Cardiac fibroblast (primary cell): ENCODE data around the gene SPSB1.

ENCODE experiments used
- DNase-seq, 2 donors: peaks; one replicate each; pipeline versions ENCODE4 v3.0.0 to v3.0.0-alpha.2; 2010; ENCODE audit warnings: low read depth in 2 of 2
- H3K4me3 ChIP-seq, 2 donors: replicated peaks in 1 of 2; 1 replicate in 1 of 2; 2 replicates in 1 of 2; pipeline ENCODE4 v1.5.1; 2011; ENCODE audit warnings: low read depth in 2 of 2, low read length in 2 of 2, mild to moderate bottlenecking in 2 of 2, moderate library complexity in 1 of 2
- CTCF ChIP-seq: IDR thresholded peaks from one replicate; pipeline ENCODE4 v1.5.1; 2011; ENCODE audit warnings: low read depth, mild to moderate bottlenecking, low read length, inconsistent platforms

The SPSB1 gene

GRCh38 chr1:9331016-9331415, 38.3 kb downstream of the SPSB1 start:
- no peak overlapping the region for H3K4me3 ChIP-seq
- DNase-seq, result no peak
- TF ChIP-seq CTCF, result no peak

- no peak overlapping the region for H3K4me3 ChIP-seq
- peak in 1 of 2 donors; percentile 21 for DNase-seq
- TF ChIP-seq CTCF, result no peak
These were observed 39.1 kb downstream of the SPSB1 start for GRCh38 chr1:9331558-9332346.

- no peak for TF ChIP-seq CTCF
- H3K4me3 ChIP-seq, result no peak overlapping the region
- DNase-seq, result no peak
These were observed 39.9 kb downstream of the SPSB1 start for GRCh38 chr1:9332513-9333143.

- TF ChIP-seq CTCF, result no peak
- no peak overlapping the region for H3K4me3 ChIP-seq
- DNase-seq, result peak in 1 of 2 donors; percentile 21
These were observed 45.9 kb downstream of the SPSB1 start for GRCh38 chr1:9338397-9339246.

GRCh38 chr1:9340172-9340854, 47.6 kb downstream of the SPSB1 start:
- no peak overlapping the region for H3K4me3 ChIP-seq
- TF ChIP-seq CTCF, result no peak

GRCh38 chr1:9340864-9341263, 48.2 kb downstream of the SPSB1 start:
- no peak for DNase-seq
- no peak overlapping the region for H3K4me3 ChIP-seq
- TF ChIP-seq CTCF, result no peak

More at GRCh38 chr1:9340172-9340854, 47.6 kb downstream of the SPSB1 start:
- DNase-seq, result peak; percentile 30 to 35
